K562 (cell line): ENCODE results near the gene ZNF607. TPM values are rescaled to one million over a fixed set of nuclear protein-coding genes. Genes with fewer than 3 reads are reported as not detected.
A peak's percentile ranks its signal among the peaks of the same experiment; 100 is the strongest.

Experiments used
- CREM ChIP-seq: IDR thresholded peaks from 2 replicates; pipeline ENCODE4 v1.6.1; 2014; ENCODE audit warnings: antibody characterized with exemption, low read depth
- E4F1 ChIP-seq: fragments of 250-450 bp; sonication (Bioruptor Pico); IDR thresholded peaks from 2 replicates; pipeline ENCODE4 v1.5.0; 2021; ENCODE audit warnings: mild to moderate bottlenecking, borderline replicate concordance
- EGR1 ChIP-seq: fragments of 450-650 bp; conservative IDR thresholded peaks from 2 replicates; pipeline ENCODE4 v1.6.1; 2017; ENCODE audit warnings: mild to moderate bottlenecking
- MAX ChIP-seq: sonication (generic); formaldehyde crosslinking; IDR thresholded peaks from 2 replicates; pipeline ENCODE4 v1.9.0; 2022; ENCODE audit warnings: mild to moderate bottlenecking, missing genetic modification reagents
- MYBL2 ChIP-seq, 2 experiments: fragments of 450-650 bp in 1 of 2; sonication (generic) in 1 of 2; formaldehyde crosslinking in 1 of 2; IDR thresholded peaks; 2 replicates each; pipeline versions ENCODE4 v1.6.1 to v1.8.1; 2017 to 2022; ENCODE audit warnings: borderline replicate concordance in 1 of 2, inconsistent platforms in 1 of 2, low read depth in 1 of 2, mild to moderate bottlenecking in 1 of 2, missing genetic modification reagents in 1 of 2, moderate library complexity in 1 of 2
- SMC3 ChIP-seq: conservative IDR thresholded peaks from 2 replicates; pipeline ENCODE4 v1.6.1; 2011; ENCODE audit warnings: low read depth, low read length, improper control_type of control experiment; ENCODE audit not compliant: insufficient read depth
- SRSF9 ChIP-seq: fragments of 200-400 bp; formaldehyde crosslinking; IDR thresholded peaks from 2 replicates; pipeline ENCODE4 v1.6.1; 2017; ENCODE audit warnings: low read depth, low read length, borderline replicate concordance
- TBL1XR1 ChIP-seq, 2 experiments: IDR thresholded peaks; 2 replicates each; pipeline ENCODE4 v1.6.1; 2012; ENCODE audit warnings: improper control_type of control experiment in 2 of 2, low read length in 2 of 2, mild to moderate bottlenecking in 1 of 2
- THRAP3 ChIP-seq: fragments of 450-650 bp; IDR thresholded peaks from 2 replicates; pipeline ENCODE4 v1.6.1; 2016; ENCODE audit warnings: mild to moderate bottlenecking, inconsistent platforms, borderline replicate concordance
- YBX1 ChIP-seq: fragments of 450-650 bp; IDR thresholded peaks from 2 replicates; pipeline ENCODE4 v1.7.1; 2016; ENCODE audit warnings: mild to moderate bottlenecking
- ZNF277 ChIP-seq: fragments of 250-450 bp; sonication (Bioruptor Pico); IDR thresholded peaks from 2 replicates; pipeline ENCODE4 v1.8.0; 2022; ENCODE audit warnings: inconsistent platforms, mild to moderate bottlenecking, moderate library complexity, borderline replicate concordance
- ZNF431 ChIP-seq: sonication (generic); formaldehyde crosslinking; IDR thresholded peaks from 2 replicates; pipeline ENCODE4 v1.8.0; 2022; ENCODE audit warnings: mild to moderate bottlenecking, missing genetic modification reagents
- polyA plus RNA-seq, 8 experiments: library from polyadenylated mRNA; depleted of rRNA in 4 of 8; stranded (reverse) in 5 of 8; unstranded in 3 of 8; fragments of >200 nt; fragmentation: Nextera tagmentation in 2 of 8; fragmentation: Illumina TruSeq in 1 of 8; extraction: Ambion mirVana in 2 of 8; extraction: Trizol in 1 of 8; gene quantifications; 2 replicates each; pipeline versions ENCODE4 v1.2.1 to v1.2.3, GENCODE V29; 2011 to 2014; ENCODE audit warnings: inconsistent platforms in 1 of 8, missing spikeins in 1 of 8
- total RNA-seq, 7 experiments: library from RNA; depleted of rRNA in 6 of 7; stranded (reverse); fragments of >200 nt in 6 of 7; fragmentation: Illumina TruSeq in 2 of 7; extraction: Trizol in 2 of 7; gene quantifications; 2 replicates each; pipeline versions ENCODE4 v1.2.1 to v1.2.3, GENCODE V29; 2011 to 2021; ENCODE audit warnings: low replicate concordance in 1 of 7

Gene ZNF607
- total and polyA plus RNA-seq, 9 of the 15 experiments (the other 6 are each of a cell fraction or from before 2014, with no cell fraction given), result 0.65 to 5.1 (median 3.6) TPM

GRCh38 chr19:37719111-37719926, at the start of gene ZNF607 (continued):
- TF ChIP-seq SMC3 (no peak), E4F1 (CRISPR knock-in tag) (no peak), YBX1 (no peak), CREM (peak; percentile 77), TBL1XR1 (IDR thresholded peaks at IDR 0.05; ENCODE audit: low read length in 2 of 2) (no peak), MAX (CRISPR knock-in tag) (no peak), ZNF431 (CRISPR knock-in tag) (no peak), THRAP3 (no peak), MYBL2 (IDR thresholded peaks at IDR 0.05; ENCODE audit: low read depth) (no peak), MYBL2 (CRISPR knock-in tag; IDR thresholded peaks at IDR 0.05; ENCODE audit: borderline replicate concordance) (no peak), ZNF277 (CRISPR knock-in tag) (no peak), EGR1 (peak; percentile 38; the same call in 1 of the 2 replicates), SRSF9 (no peak)
